HepG2 (cell line): Measurements from ENCODE around the gene TMEM131L. TPM values are rescaled to one million over a fixed set of nuclear protein-coding genes. Genes with fewer than 3 reads are reported as not detected.

ENCODE experiments used
- ATAC-seq: fragments of 200-7000 bp; cut with Tn5 transposase; 3 replicates; pipeline ENCODE4 v1.9.1; 2020; ENCODE audit warnings: mild to moderate bottlenecking, moderate library complexity
- BruUV-seq: library from RNA; stranded (reverse); fragments of 400-500 nt; replicated peaks from 2 replicates; lab custom pipeline; 2021; lab: Mats Ljungman, UMichigan
- CTCF ChIA-PET: fragments of 300-600 bp; formaldehyde crosslinking; extraction: SDS; loops from one replicate; lab custom pipeline; 2021; ENCODE audit warnings: low total read pairs, inconsistent platforms, low intra/inter-chr PET ratio; lab: Yijun Ruan, JAX
- POLR2A ChIA-PET: fragments of 350-600 bp; sonication (Branson Sonifier 250); formaldehyde crosslinking; loops from one replicate; lab custom pipeline; 2020; ENCODE audit warnings: antibody characterized with exemption, inconsistent platforms; lab: Yijun Ruan, JAX
- DNase-seq: peaks from one replicate; pipeline ENCODE4 v3.0.0-alpha.2; 2015; ENCODE audit warnings: low spot score
- FAIRE-seq: peaks from 3 replicates; lab custom pipeline; 2011; peaks lifted over from hg19 to GRCh38; lab: Jason Lieb, UNC
- H2AFZ ChIP-seq: one replicate; pipeline ENCODE4 v1.6.1; 2011; ENCODE audit warnings: low read length, inconsistent platforms
- H3K27ac ChIP-seq: fragments of 300-600 bp; 3 replicates; pipeline ENCODE4 v1.8.0; 2011; ENCODE audit warnings: mixed run types, mild to moderate bottlenecking, mixed read lengths, low read length, inconsistent platforms; ENCODE audit not compliant: insufficient read depth; ENCODE audit errors: extremely low read length
- H3K27me3 ChIP-seq, 2 experiments: fragments of 200-600 bp in 1 of 2; 2 replicates in 1 of 2; 3 replicates in 1 of 2; pipeline versions ENCODE4 v1.6.0 to v1.8.0; 2011; ENCODE audit warnings: low read length in 2 of 2, mild to moderate bottlenecking in 2 of 2, moderate library complexity in 2 of 2, inconsistent platforms in 1 of 2; ENCODE audit not compliant: insufficient read depth in 2 of 2, control insufficient read depth in 1 of 2
- H3K36me3 ChIP-seq, 2 experiments: fragments of 200-600 bp in 1 of 2; replicated peaks in 1 of 2; 2 replicates in 1 of 2; 3 replicates in 1 of 2; pipeline versions ENCODE4 v1.5.1 to v1.8.0; 2011; ENCODE audit warnings: low read length in 2 of 2, inconsistent platforms in 1 of 2; ENCODE audit not compliant: insufficient read depth in 2 of 2, control insufficient read depth in 1 of 2
- H3K4me1 ChIP-seq: 2 replicates; pipeline ENCODE4 v1.5.1; 2012; ENCODE audit warnings: low read length, inconsistent platforms; ENCODE audit not compliant: insufficient read depth
- H3K4me2 ChIP-seq: 2 replicates; pipeline ENCODE4 v1.6.0; 2011; ENCODE audit warnings: low read depth, low read length, inconsistent platforms
- H3K4me3 ChIP-seq, 3 experiments: fragments of 200-600 bp in 1 of 3; sonication (generic), shearing (Covaris generic) in 1 of 3; replicated peaks in 1 of 3; 2 replicates each; pipeline ENCODE4 v1.5.1; 2011 to 2016; ENCODE audit warnings: low read length in 3 of 3, inconsistent platforms in 2 of 3, low read depth in 2 of 3, mild to moderate bottlenecking in 2 of 3, control low read depth in 1 of 3, mixed read lengths in 1 of 3; ENCODE audit not compliant: insufficient read depth in 1 of 3
- H3K79me2 ChIP-seq: one replicate; pipeline ENCODE4 v1.6.1; 2011; ENCODE audit warnings: low read length, inconsistent platforms; ENCODE audit not compliant: insufficient read depth
- H3K9ac ChIP-seq: 2 replicates; pipeline ENCODE4 v1.6.0; 2011; ENCODE audit warnings: mild to moderate bottlenecking, low read depth, low read length, inconsistent platforms; ENCODE audit not compliant: insufficient read depth
- H3K9me3 ChIP-seq: 2 replicates; pipeline ENCODE4 v1.5.1; 2012; ENCODE audit warnings: mild to moderate bottlenecking, low read length
- H4K20me1 ChIP-seq: 2 replicates; pipeline ENCODE4 v1.6.0; 2011; ENCODE audit warnings: inconsistent platforms, mild to moderate bottlenecking, low read length, moderate library complexity; ENCODE audit not compliant: insufficient read depth
- ATF1 ChIP-seq: IDR thresholded peaks from 2 replicates; pipeline ENCODE4 v1.6.1; 2016; ENCODE audit warnings: mild to moderate bottlenecking, control low read depth
- GRHL1 ChIP-seq: sonication (generic); formaldehyde crosslinking; conservative IDR thresholded peaks from 2 replicates; pipeline ENCODE4 v1.8.0; 2022; ENCODE audit warnings: missing genetic modification reagents
- KDM6A ChIP-seq: IDR thresholded peaks from 2 replicates; pipeline ENCODE4 v1.6.1; 2016; ENCODE audit warnings: low read depth
- MTF2 ChIP-seq: sonication (generic); formaldehyde crosslinking; IDR thresholded peaks from 2 replicates; pipeline ENCODE4 v1.5.0; 2020; ENCODE audit warnings: missing genetic modification reagents, borderline replicate concordance
- RFX5 ChIP-seq: IDR thresholded peaks from 2 replicates; pipeline ENCODE4 v1.6.1; 2011; ENCODE audit warnings: low read depth, low read length, improper control_type of control experiment
- ZBTB14 ChIP-seq: sonication (generic); formaldehyde crosslinking; IDR thresholded peaks from 2 replicates; pipeline ENCODE4 v1.4.0; 2020; ENCODE audit warnings: missing genetic modification reagents
- ZNF10 ChIP-seq: sonication (generic); formaldehyde crosslinking; IDR thresholded peaks from 2 replicates; pipeline ENCODE4 v1.4.0; 2020; ENCODE audit warnings: mild to moderate bottlenecking, low read depth, missing genetic modification reagents, borderline replicate concordance
- WGBS: methylation state at CpG from one replicate; pipeline ENCODE4 v1.1.6; 2017; ENCODE audit warnings: low lambda C conversion rate; 5-methylcytosine and 5-hydroxymethylcytosine counted together
- in situ Hi-C: cut with HindIII; loops from 2 replicates; pipeline ENCODE4 v1.10.0; 2017; ENCODE audit warnings: low pct_unique_long_range_greater_than_20kb; ENCODE audit not compliant: extremely low pct_ligation_motif_present
- intact Hi-C: fragments of 100-400 bp; cut with micrococcal nuclease; formaldehyde crosslinking; loops from one replicate; pipeline ENCODE4 v1.10.0; 2022; ENCODE audit not compliant: unreplicated experiment
- polyA plus RNA-seq, 8 experiments: library from polyadenylated mRNA; depleted of rRNA in 3 of 8; stranded (reverse) in 7 of 8; unstranded in 1 of 8; fragments of >200 nt; fragmentation: Illumina TruSeq in 4 of 8; extraction: Trizol in 4 of 8; gene quantifications; 2 replicates each; pipeline versions ENCODE4 v1.2.1 to v1.2.3, GENCODE V29; 2011 to 2016; ENCODE audit warnings: low read depth in 4 of 8, missing spikeins in 1 of 8, mixed read lengths in 1 of 8; ENCODE audit not compliant: insufficient read depth in 1 of 8
- total RNA-seq, 5 experiments: library from RNA; depleted of rRNA; stranded (reverse); fragments of >200 nt; fragmentation: Illumina TruSeq; extraction: Trizol; gene quantifications; 2 replicates each; pipeline ENCODE4 v1.2.3, GENCODE V29; 2016; ENCODE audit warnings: low read depth in 1 of 5

The TMEM131L gene
- total and polyA plus RNA-seq, 2 of the 13 experiments (the other 11 are each of a cell fraction or from before 2014, with no cell fraction given): 2.2 to 4.5 TPM

DNA sequence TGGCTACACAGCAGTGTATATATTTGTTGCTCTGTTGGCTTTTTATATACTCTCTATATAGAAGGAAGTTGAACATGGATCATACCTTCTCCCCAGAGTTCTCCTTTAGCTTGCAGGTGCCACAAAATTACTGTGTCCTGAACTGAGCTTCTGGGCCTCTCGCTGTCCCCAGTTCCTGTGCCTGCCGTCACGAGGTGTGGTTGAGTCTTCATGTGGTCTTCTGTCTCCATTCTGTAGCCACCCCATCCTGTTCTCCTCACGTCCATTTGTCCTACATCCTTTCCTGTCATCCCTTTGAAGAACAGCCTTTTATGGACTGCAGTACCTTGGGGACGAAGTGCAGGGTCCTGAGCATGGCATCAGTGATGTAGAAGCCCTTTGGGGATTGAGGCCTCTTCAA, 14.5 kb downstream of the TMEM131L start:
- TF ChIP-seq MTF2 (CRISPR knock-in tag) (no peak), ZBTB14 (no peak)
- Histone ChIP-seq H3K9me3 (no peaks in the 10 kb centered on the region), H2AFZ (no peak overlapping the region), H3K27ac (no peak overlapping the region), H3K79me2 (no peaks in the 10 kb centered on the region), H3K9ac (no peak overlapping the region), H4K20me1 (no peaks in the 10 kb centered on the region), H3K4me2 (no peak overlapping the region), H3K4me1 (peaks cover 3% of the 10 kb centered on the region; the same call in 1 of the 2 replicates), H3K4me3 (no peak overlapping the region), H3K36me3 (no peaks in the 10 kb centered on the region), H3K27me3 (no peaks in the 10 kb centered on the region)
- DNase-seq (no peak), FAIRE-seq (no peak), ATAC-seq (no peak)
- no TSS peak for BruUV-seq
- ChIA-PET CTCF (no interaction called here), POLR2A (no interaction called here)
- in situ Hi-C loops: no loop called here
- 92% methylated on average over 5 of the region's 5 CpGs for WGBS
- intact Hi-C loops: no loop called here

GRCh38 chr4:153481478-153481877, 15.3 kb downstream of the TMEM131L start:
- Histone ChIP-seq H3K9ac (no peak overlapping the region), H3K9me3 (no peaks in the 10 kb centered on the region), H3K27me3 (no peaks in the 10 kb centered on the region), H3K79me2 (no peaks in the 10 kb centered on the region), H3K36me3 (no peaks in the 10 kb centered on the region), H2AFZ (no peak overlapping the region), H3K4me2 (no peak overlapping the region), H3K4me3 (no peak overlapping the region), H3K4me1 (peaks cover 11% of the 10 kb centered on the region), H3K27ac (no peak overlapping the region), H4K20me1 (no peaks in the 10 kb centered on the region)
- FAIRE-seq (no peak), ATAC-seq (no peak), DNase-seq (no peak)
- CTCF ChIA-PET: no interaction called here
- WGBS: 98% methylated on average over 9 of the region's 9 CpGs
- in situ Hi-C loops (no loop called here), intact Hi-C loops (no loop called here)
- no TSS peak for BruUV-seq
- POLR2A ChIA-PET: no interaction called here
- TF ChIP-seq GRHL1 (CRISPR knock-in tag) (no peak), ATF1 (CRISPR knock-in tag) (no peak), ZNF10 (CRISPR knock-in tag) (no peak), RFX5 (no peak), KDM6A (CRISPR knock-in tag) (no peak)
